OCI-LY1 (cell line): Measurements from ENCODE around the gene EYS.

Experiments
- H2AFZ ChIP-seq: fragments of 200-600 bp; sonication (generic), shearing (Covaris generic); 2 replicates; pipeline ENCODE4 v1.6.0; 2014; ENCODE audit warnings: antibody characterized with exemption, mild to moderate bottlenecking, low read length
- H3F3A ChIP-seq: fragments of 200-600 bp; sonication (generic), shearing (Covaris generic); 2 replicates; pipeline ENCODE4 v1.6.0; 2014; ENCODE audit warnings: mild to moderate bottlenecking, antibody characterized with exemption, low read length, moderate library complexity; ENCODE audit not compliant: insufficient read depth
- H3K27ac ChIP-seq: fragments of 200-600 bp; sonication (generic); 2 replicates; pipeline ENCODE4 v1.5.1; 2014; ENCODE audit warnings: low read length, mixed run types, mild to moderate bottlenecking, low read depth; ENCODE audit not compliant: poor library complexity, severe bottlenecking
- H3K27me3 ChIP-seq: fragments of 200-600 bp; sonication (generic); 2 replicates; pipeline ENCODE4 v1.6.0; 2014; ENCODE audit warnings: antibody characterized with exemption, mild to moderate bottlenecking, low read length, moderate library complexity; ENCODE audit not compliant: insufficient read depth
- H3K36me3 ChIP-seq: fragments of 200-600 bp; sonication (generic); 2 replicates; pipeline ENCODE4 v1.6.1; 2014; ENCODE audit warnings: mild to moderate bottlenecking, antibody characterized with exemption, low read length, moderate library complexity, mixed read lengths; ENCODE audit not compliant: insufficient read depth
- H3K4me1 ChIP-seq: fragments of 200-600 bp; sonication (generic); 2 replicates; pipeline ENCODE4 v1.5.1; 2014; ENCODE audit warnings: mild to moderate bottlenecking, low read length, moderate library complexity; ENCODE audit not compliant: insufficient read depth, severe bottlenecking
- H3K4me2 ChIP-seq: fragments of 200-600 bp; sonication (generic), shearing (Covaris generic); 2 replicates; pipeline ENCODE4 v1.6.1; 2014; ENCODE audit warnings: low read length
- H3K4me3 ChIP-seq: fragments of 200-600 bp; sonication (generic); 2 replicates; pipeline ENCODE4 v1.5.1; 2014; ENCODE audit warnings: low read length, low read depth, mild to moderate bottlenecking, mixed read lengths; ENCODE audit not compliant: poor library complexity, severe bottlenecking
- H3K79me2 ChIP-seq: fragments of 200-600 bp; shearing (Covaris generic); 2 replicates; pipeline ENCODE4 v1.6.1; 2016; ENCODE audit warnings: mixed run types, low read length, mixed read lengths; ENCODE audit not compliant: insufficient read depth
- H3K9ac ChIP-seq: fragments of 200-600 bp; sonication (generic), shearing (Covaris generic); 2 replicates; pipeline ENCODE4 v1.6.1; 2014; ENCODE audit warnings: mild to moderate bottlenecking, low read length, mixed read lengths
- H3K9me2 ChIP-seq: fragments of 200-600 bp; sonication (generic), shearing (Covaris generic); 2 replicates; pipeline ENCODE4 v1.6.1; 2014; ENCODE audit warnings: low read depth, mild to moderate bottlenecking, low read length, mixed read lengths
- H3K9me3 ChIP-seq: fragments of 200-600 bp; shearing (Covaris generic); 2 replicates; pipeline ENCODE4 v1.6.1; 2014; ENCODE audit warnings: low read length, mixed read lengths
- H4K20me1 ChIP-seq: fragments of 200-600 bp; sonication (generic), shearing (Covaris generic); 2 replicates; pipeline ENCODE4 v1.6.0; 2016; ENCODE audit warnings: mild to moderate bottlenecking, low read length; ENCODE audit not compliant: insufficient read depth
- EZH2 ChIP-seq: fragments of 200-600 bp; sonication (generic), shearing (Covaris generic); IDR thresholded peaks from 2 replicates; pipeline ENCODE4 v1.8.0; 2017; ENCODE audit warnings: borderline replicate concordance, mixed run types, mild to moderate bottlenecking, antibody characterized with exemption, low read length, moderate library complexity, mixed read lengths
- TF ChIP-seq, protein P1 (sequence below): fragments of 200-600 bp; sonication (generic), shearing (Covaris generic); IDR thresholded peaks from 2 replicates; pipeline ENCODE4 v1.5.1; 2017; ENCODE audit warnings: mild to moderate bottlenecking, antibody characterized with exemption, low read length, moderate library complexity, mixed read lengths

The EYS gene

DNA sequence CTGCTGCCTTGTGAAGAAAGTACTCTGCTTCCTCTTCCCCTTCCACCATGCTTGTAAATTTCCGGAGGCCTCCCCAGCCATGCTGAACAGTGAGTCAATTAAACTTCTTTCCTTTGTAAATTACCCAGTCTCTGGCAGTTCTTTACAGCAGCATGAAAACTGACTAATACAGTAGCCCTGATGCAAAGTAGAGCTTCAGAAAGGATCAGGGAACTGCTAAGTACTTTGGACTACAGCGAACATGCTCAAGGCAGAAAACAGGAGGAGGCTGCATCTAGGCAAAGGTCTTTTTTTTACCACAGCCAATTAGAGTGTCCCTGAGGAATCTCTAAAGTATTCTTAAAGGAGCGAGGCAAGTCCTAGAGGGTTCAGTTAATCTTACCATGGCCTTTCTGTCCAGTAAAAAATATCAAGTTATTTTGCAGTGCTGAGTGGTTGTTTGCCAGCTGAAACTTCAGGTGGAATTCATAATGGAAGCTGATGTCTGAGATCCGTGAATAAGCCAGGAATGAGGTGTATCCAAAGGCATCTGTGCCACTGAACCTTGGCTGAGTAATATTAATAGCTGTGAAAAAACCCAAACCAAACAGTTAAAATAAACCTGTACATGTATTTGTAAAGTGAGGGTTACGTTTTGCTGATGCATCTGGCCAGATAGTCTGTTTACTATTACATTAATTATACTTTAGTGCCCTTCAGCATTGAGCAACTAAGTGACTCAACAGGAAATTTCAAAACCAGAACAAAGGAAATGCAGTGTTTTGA is 1901.0 kb downstream of the EYS start:
- Histone ChIP-seq H2AFZ (no peak overlapping the region), H3K9ac (no peak overlapping the region), H4K20me1 (no peaks in the 10 kb centered on the region), H3K9me2 (no peaks in the 10 kb centered on the region), H3K9me3 (no peaks in the 10 kb centered on the region), H3K79me2 (no peaks in the 10 kb centered on the region), H3F3A (no peaks in the 10 kb centered on the region), H3K4me1 (no peaks in the 10 kb centered on the region), H3K27me3 (no peaks in the 10 kb centered on the region), H3K36me3 (no peaks in the 10 kb centered on the region), H3K4me3 (no peak overlapping the region), H3K4me2 (no peak overlapping the region), H3K27ac (no peak overlapping the region)
- no peak for TF ChIP-seq EZH2
- TF ChIP-seq, protein P1, sequence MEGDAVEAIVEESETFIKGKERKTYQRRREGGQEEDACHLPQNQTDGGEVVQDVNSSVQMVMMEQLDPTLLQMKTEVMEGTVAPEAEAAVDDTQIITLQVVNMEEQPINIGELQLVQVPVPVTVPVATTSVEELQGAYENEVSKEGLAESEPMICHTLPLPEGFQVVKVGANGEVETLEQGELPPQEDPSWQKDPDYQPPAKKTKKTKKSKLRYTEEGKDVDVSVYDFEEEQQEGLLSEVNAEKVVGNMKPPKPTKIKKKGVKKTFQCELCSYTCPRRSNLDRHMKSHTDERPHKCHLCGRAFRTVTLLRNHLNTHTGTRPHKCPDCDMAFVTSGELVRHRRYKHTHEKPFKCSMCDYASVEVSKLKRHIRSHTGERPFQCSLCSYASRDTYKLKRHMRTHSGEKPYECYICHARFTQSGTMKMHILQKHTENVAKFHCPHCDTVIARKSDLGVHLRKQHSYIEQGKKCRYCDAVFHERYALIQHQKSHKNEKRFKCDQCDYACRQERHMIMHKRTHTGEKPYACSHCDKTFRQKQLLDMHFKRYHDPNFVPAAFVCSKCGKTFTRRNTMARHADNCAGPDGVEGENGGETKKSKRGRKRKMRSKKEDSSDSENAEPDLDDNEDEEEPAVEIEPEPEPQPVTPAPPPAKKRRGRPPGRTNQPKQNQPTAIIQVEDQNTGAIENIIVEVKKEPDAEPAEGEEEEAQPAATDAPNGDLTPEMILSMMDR, result no peak

DNA sequence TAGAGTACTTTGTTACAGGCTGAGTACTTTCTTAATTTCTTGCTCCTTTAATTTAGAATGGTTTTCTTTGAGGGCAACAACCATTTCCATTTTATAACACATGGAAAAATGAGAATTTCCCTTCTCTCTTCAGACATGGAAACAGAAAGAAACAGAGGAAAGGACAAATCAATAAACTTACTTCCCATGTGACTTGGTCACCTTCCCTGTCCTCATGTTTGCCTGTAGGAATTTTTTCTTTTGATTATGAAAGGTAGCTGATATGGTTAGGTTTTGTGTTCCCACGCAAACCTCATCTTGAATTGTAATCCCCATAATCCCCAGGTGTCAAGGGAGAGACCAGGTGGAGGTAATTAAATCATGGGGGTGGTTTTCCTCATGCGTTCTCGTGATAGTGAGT is 1901.7 kb downstream of the EYS start:
- Histone ChIP-seq H4K20me1 (no peaks in the 10 kb centered on the region), H3F3A (no peaks in the 10 kb centered on the region), H3K27me3 (no peaks in the 10 kb centered on the region), H3K27ac (no peak overlapping the region), H3K4me2 (no peak overlapping the region), H3K9me2 (no peaks in the 10 kb centered on the region), H3K4me1 (no peaks in the 10 kb centered on the region), H3K9ac (no peak overlapping the region), H3K9me3 (no peaks in the 10 kb centered on the region), H3K36me3 (no peaks in the 10 kb centered on the region), H3K79me2 (no peaks in the 10 kb centered on the region), H3K4me3 (no peak overlapping the region), H2AFZ (no peak overlapping the region)
- no peak for TF ChIP-seq EZH2
- TF ChIP-seq, protein P1, result no peak

DNA sequence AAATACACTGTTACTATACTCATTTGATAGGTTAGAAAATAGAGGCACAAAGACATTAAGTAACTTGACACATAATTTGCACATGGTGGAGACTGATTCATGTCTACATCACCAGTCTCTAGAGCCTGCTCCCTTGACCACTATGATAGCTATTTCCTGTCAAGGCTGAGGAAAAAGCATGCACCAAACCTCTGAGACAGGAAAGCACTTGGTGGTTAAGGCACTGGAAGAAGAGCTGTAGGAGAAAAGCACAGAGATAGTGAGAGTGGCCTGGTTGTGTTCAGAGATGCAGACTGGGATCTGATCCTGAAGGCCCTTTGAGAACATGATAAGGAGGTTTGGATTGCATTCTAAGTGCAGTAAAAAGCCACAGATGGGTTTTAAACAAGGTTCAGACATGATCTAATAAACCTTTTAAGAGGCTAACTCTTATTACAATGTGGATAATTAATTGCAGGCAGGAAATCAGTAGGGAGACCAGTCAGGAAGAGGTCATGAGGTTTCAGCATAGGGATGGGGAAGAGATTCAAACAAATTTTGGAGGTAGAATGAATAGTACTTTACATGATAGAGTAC is 1902.6 kb downstream of the EYS start:
- Histone ChIP-seq H3K9me2 (no peaks in the 10 kb centered on the region), H3K27me3 (no peaks in the 10 kb centered on the region), H3K27ac (no peak overlapping the region), H3K79me2 (no peaks in the 10 kb centered on the region), H2AFZ (no peak overlapping the region), H3K36me3 (no peaks in the 10 kb centered on the region), H3K4me1 (no peaks in the 10 kb centered on the region), H3K9me3 (no peaks in the 10 kb centered on the region), H3K4me3 (no peak overlapping the region), H3F3A (no peaks in the 10 kb centered on the region), H4K20me1 (no peaks in the 10 kb centered on the region), H3K4me2 (no peak overlapping the region), H3K9ac (no peak overlapping the region)
- TF ChIP-seq, protein P1, result no peak
- no peak for TF ChIP-seq EZH2
